Placental epithelial cell (primary cell): Measurements from ENCODE around the gene XK. TPM values are rescaled to one million over a fixed set of nuclear protein-coding genes. Genes with fewer than 3 reads are reported as not detected.

Experiments
- total RNA-seq: library from RNA; depleted of rRNA; stranded (reverse); fragments of >200 nt; gene quantifications from 2 replicates; pipeline ENCODE4 v1.2.3, GENCODE V29; 2012

Gene XK, protein sequence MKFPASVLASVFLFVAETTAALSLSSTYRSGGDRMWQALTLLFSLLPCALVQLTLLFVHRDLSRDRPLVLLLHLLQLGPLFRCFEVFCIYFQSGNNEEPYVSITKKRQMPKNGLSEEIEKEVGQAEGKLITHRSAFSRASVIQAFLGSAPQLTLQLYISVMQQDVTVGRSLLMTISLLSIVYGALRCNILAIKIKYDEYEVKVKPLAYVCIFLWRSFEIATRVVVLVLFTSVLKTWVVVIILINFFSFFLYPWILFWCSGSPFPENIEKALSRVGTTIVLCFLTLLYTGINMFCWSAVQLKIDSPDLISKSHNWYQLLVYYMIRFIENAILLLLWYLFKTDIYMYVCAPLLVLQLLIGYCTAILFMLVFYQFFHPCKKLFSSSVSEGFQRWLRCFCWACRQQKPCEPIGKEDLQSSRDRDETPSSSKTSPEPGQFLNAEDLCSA
- 0.33 and 0.39 TPM in 2 replicates for total RNA-seq

DNA sequence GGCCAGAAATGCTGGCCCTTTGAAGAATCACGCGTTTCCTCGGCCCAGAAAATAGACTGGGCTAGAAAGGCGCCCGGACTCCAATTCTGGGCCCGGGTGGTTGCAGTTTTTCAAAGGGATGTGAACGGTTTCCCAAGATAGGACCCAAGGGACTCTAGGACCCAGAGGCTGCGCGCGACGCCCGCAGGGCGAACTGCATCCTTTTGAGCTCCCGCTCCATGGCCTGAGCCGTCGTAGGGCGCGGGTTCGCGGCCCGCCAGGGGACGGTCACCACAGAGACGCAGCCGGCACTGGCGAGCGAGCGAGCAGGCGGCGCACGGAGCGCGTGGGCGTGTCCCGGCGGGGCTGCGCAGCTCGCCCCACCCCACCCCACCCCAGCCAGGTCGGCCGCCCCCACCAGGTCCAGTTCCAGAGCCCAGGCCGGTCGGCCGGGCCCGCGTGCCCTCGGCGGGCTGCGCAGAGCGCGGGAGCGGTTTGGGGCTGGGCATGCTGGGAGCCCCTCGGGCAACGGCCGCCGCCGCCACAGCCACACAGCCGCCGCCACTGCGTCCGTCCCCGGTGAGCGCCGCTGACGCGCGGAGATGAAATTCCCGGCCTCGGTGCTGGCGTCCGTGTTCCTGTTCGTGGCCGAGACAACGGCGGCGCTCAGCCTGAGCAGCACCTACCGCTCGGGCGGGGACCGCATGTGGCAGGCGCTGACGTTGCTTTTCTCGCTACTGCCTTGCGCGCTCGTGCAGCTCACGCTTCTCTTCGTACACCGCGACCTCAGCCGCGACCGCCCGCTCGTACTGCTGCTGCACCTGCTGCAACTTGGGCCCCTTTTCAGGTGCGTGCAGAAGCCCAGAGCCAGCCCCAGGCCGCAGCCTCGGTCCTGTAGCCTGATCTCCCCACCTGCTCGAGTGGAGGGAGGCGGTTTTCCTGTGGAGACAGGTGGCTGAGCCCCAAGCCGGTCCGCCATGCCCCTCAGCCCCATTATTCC lies at the start of gene XK:
Gene XK (plus strand): TSS at position 411 of the 979 bp plus-strand sequence. CDS start 171 bp downstream, at position 582.

DNA sequence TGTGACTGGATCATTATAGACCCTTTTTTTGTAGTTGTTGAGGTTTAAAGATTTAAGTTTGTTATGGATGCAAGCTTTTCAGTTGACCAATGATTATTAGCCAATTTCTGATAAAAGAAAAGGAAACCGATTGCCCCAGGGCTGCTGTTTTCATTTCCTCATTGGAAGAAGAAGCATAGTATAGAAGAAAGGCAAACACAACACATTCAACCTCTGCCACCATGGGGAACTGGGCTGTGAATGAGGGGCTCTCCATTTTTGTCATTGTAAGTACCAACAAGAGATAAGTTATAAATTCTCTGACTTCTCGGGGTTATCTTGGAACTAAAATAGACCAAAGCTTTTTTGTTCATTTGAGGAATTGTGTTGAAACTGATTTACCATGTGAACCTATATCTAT lies 94.3 kb downstream of the XK start, which contains the start of gene CYBB:
Gene CYBB (plus strand): TSS at position 203 of the 400 bp plus-strand sequence. CDS start 19 bp downstream, at position 222.

Other genes with a start within 250 kb of the XK start
- gene LANCL3, start 114.1 kb upstream of the XK start, total RNA-seq = 0.98 and 1.6 TPM in 2 replicates
- not detected in 2 replicates for gene CYBB, start 94.3 kb downstream of the XK start, total RNA-seq
- 21.6 and 28.5 TPM in 2 replicates for gene DYNLT3, start 161.8 kb downstream of the XK start, total RNA-seq